GM21576 (cell line): Measurements from ENCODE around the gene ST3GAL3.

ENCODE experiments used
- ATAC-seq: cut with Tn5 transposase; IDR thresholded peaks from one replicate; pipeline ENCODE4 v1.9.1; 2021; ENCODE audit warnings: mild to moderate bottlenecking, moderate library complexity; ENCODE audit not compliant: unreplicated experiment

The ST3GAL3 gene

GRCh38 chr1:43847290-43847689 lies 140.0 kb downstream of the ST3GAL3 start:
- ATAC-seq = no peak

- ATAC-seq = no peak
Measured at GRCh38 chr1:43847882-43848281, 140.5 kb downstream of the ST3GAL3 start.

GRCh38 chr1:43849670-43850069 lies 142.3 kb downstream of the ST3GAL3 start:
- no peak for ATAC-seq

- ATAC-seq = no peak
Measured at GRCh38 chr1:43850591-43851233, 143.4 kb downstream of the ST3GAL3 start.

- ATAC-seq = no peak
Measured at GRCh38 chr1:43851561-43852338, 144.4 kb downstream of the ST3GAL3 start.

- no peak for ATAC-seq
Measured at GRCh38 chr1:43853161-43853921, 146.0 kb downstream of the ST3GAL3 start.

GRCh38 chr1:43854473-43854872 lies 147.1 kb downstream of the ST3GAL3 start:
- ATAC-seq = no peak

GRCh38 chr1:43856188-43856587 lies 148.9 kb downstream of the ST3GAL3 start:
- ATAC-seq = no peak

GRCh38 chr1:43857163-43857562 lies 149.8 kb downstream of the ST3GAL3 start:
- no peak for ATAC-seq

- ATAC-seq = no peak
Measured at GRCh38 chr1:43858324-43858723, 151.0 kb downstream of the ST3GAL3 start.

GRCh38 chr1:43861337-43861736 lies 154.0 kb downstream of the ST3GAL3 start:
- no peak for ATAC-seq

- no peak for ATAC-seq
Measured at GRCh38 chr1:43861988-43862735, 154.8 kb downstream of the ST3GAL3 start.

- ATAC-seq = no peak
Measured at GRCh38 chr1:43864111-43865045, 157.0 kb downstream of the ST3GAL3 start.

- no peak for ATAC-seq
Measured at GRCh38 chr1:43866201-43866600, 158.9 kb downstream of the ST3GAL3 start.

GRCh38 chr1:43867976-43868740 lies 160.8 kb downstream of the ST3GAL3 start:
- ATAC-seq = no peak

- ATAC-seq = no peak
Measured at GRCh38 chr1:43868741-43869067, 161.4 kb downstream of the ST3GAL3 start.

- ATAC-seq = no peak
Measured at GRCh38 chr1:43870306-43870705, 163.0 kb downstream of the ST3GAL3 start.

GRCh38 chr1:43871181-43871910 lies 164.0 kb downstream of the ST3GAL3 start:
- ATAC-seq = no peak

GRCh38 chr1:43872280-43872679 lies 164.9 kb downstream of the ST3GAL3 start:
- no peak for ATAC-seq
